Endodermal cell (in vitro differentiated cells): ENCODE results near the gene CIZ1. TPM values are rescaled to one million over a fixed set of nuclear protein-coding genes. Genes with fewer than 3 reads are reported as not detected.

ENCODE experiments used
- DNase-seq: peaks from one replicate; pipeline ENCODE4 v3.0.0-alpha.2; 2017
- H3K27ac ChIP-seq: 2 replicates; pipeline ENCODE4 v1.5.1; 2013; ENCODE audit warnings: mild to moderate bottlenecking, low read depth, low read length, moderate library complexity
- H3K27me3 ChIP-seq: 2 replicates; pipeline ENCODE4 v1.6.1; 2013; ENCODE audit warnings: mild to moderate bottlenecking, low read length, moderate library complexity; ENCODE audit not compliant: insufficient read depth, control insufficient read depth, poor library complexity, severe bottlenecking
- H3K36me3 ChIP-seq: 2 replicates; pipeline ENCODE4 v1.7.0; 2013; ENCODE audit warnings: mild to moderate bottlenecking, low read length, moderate library complexity; ENCODE audit not compliant: control insufficient read depth, insufficient read depth
- H3K4me1 ChIP-seq: one replicate; pipeline ENCODE4 v1.7.0; 2013; ENCODE audit warnings: low read length; ENCODE audit not compliant: control insufficient read depth, insufficient read depth
- H3K4me3 ChIP-seq: 2 replicates; pipeline ENCODE4 v1.5.1; 2013; ENCODE audit warnings: mild to moderate bottlenecking, low read length, moderate library complexity
- H3K9ac ChIP-seq: 2 replicates; pipeline ENCODE4 v1.6.1; 2013; ENCODE audit warnings: mild to moderate bottlenecking, low read length, moderate library complexity; ENCODE audit not compliant: poor library complexity, severe bottlenecking; ENCODE audit errors: extremely low read depth
- H3K9me3 ChIP-seq: 2 replicates; pipeline ENCODE4 v1.6.1; 2013; ENCODE audit warnings: mild to moderate bottlenecking, low read length, moderate library complexity; ENCODE audit not compliant: control insufficient read depth
- H3K27ac Mint-ChIP-seq: 2 replicates; pipeline ENCODE4 v1.8.0; 2020; ENCODE audit warnings: mixed read lengths
- H3K27me3 Mint-ChIP-seq: 2 replicates; pipeline ENCODE4 v1.8.0; 2021; ENCODE audit warnings: mild to moderate bottlenecking, mixed read lengths; ENCODE audit not compliant: insufficient read depth
- H3K36me3 Mint-ChIP-seq: 2 replicates; pipeline ENCODE4 v1.8.0; 2020; ENCODE audit warnings: low read depth, mixed read lengths
- H3K4me1 Mint-ChIP-seq: 2 replicates; pipeline ENCODE4 v1.8.0; 2020; ENCODE audit warnings: mixed read lengths
- H3K4me3 Mint-ChIP-seq: 2 replicates; pipeline ENCODE4 v1.8.0; 2020; ENCODE audit warnings: mild to moderate bottlenecking, moderate library complexity, mixed read lengths
- H3K9me3 Mint-ChIP-seq: 2 replicates; pipeline ENCODE4 v1.8.0; 2020; ENCODE audit warnings: mild to moderate bottlenecking, mixed read lengths
- CTCF ChIP-seq: fragments of 200-600 bp; sonication (generic); conservative IDR thresholded peaks from 2 replicates; pipeline ENCODE4 v1.5.0; 2021; ENCODE audit warnings: antibody characterized with exemption, mild to moderate bottlenecking
- WGBS, 2 experiments: methylation state at CpG; one replicate each; pipeline versions ENCODE4 v1.1.5 to v1.1.7; 2013; ENCODE audit warnings: missing lambda C conversion rate in 2 of 2, mixed read lengths in 1 of 2; ENCODE audit not compliant: insufficient coverage in 1 of 2, insufficient read length in 1 of 2; 5-methylcytosine and 5-hydroxymethylcytosine counted together
- total RNA-seq, 2 donors: library from RNA; stranded (reverse); fragmentation: NEBNext Ultra II Directional in 1 of 2; extraction: Animal tissue kit (Norgen Biotek cat#: 25700) in 1 of 2; gene quantifications; 2 replicates in 1 of 2; 3 replicates in 1 of 2; pipeline ENCODE4 v1.2.1, GENCODE V29; 2021

Gene CIZ1
- total RNA-seq, 2 donors from 2014 or later = 115 to 117 TPM

GRCh38 chr9:128175726-128176125, 15.6 kb downstream of the CIZ1 start:
- WGBS, 2 experiments = 89% methylated on average over 2 of the region's 2 CpGs; no CpG with 5 or more reads in 1 of the 2 experiments
- Mint-ChIP-seq H3K4me1 (no peaks in the 10 kb centered on the region), H3K4me3 (no peak overlapping the region), H3K9me3 (peaks cover 5% of the 10 kb centered on the region), H3K27me3 (no peaks in the 10 kb centered on the region), H3K36me3 (peaks cover 69% of the 10 kb centered on the region), H3K27ac (no peak overlapping the region)
- H3K9me3 ChIP-seq = peaks cover 15% of the 10 kb centered on the region
- no peaks in the 10 kb centered on the region for H3K4me1 ChIP-seq
- H3K27me3 ChIP-seq = no peaks in the 10 kb centered on the region
- H3K36me3 ChIP-seq = peaks cover 71% of the 10 kb centered on the region
- H3K27ac ChIP-seq = no peak overlapping the region
- H3K9ac ChIP-seq = no peak overlapping the region
- H3K4me3 ChIP-seq = no peak overlapping the region
- no peak for TF ChIP-seq CTCF
- DNase-seq = no peak

GRCh38 chr9:128175102-128175563, 16.2 kb downstream of the CIZ1 start:
- no peak for TF ChIP-seq CTCF
- no peak overlapping the region for H3K9ac ChIP-seq
- H3K36me3 Mint-ChIP-seq = peaks cover 69% of the 10 kb centered on the region
- H3K9me3 Mint-ChIP-seq = peaks cover 5% of the 10 kb centered on the region
- H3K27me3 ChIP-seq = no peaks in the 10 kb centered on the region
- 81 to 84% methylated on average over 8 of the region's 8 CpGs for WGBS, 2 experiments
- no peak overlapping the region for H3K4me3 Mint-ChIP-seq
- no peak overlapping the region for H3K4me3 ChIP-seq
- H3K27ac ChIP-seq = no peak overlapping the region
- peaks cover 13% of the 10 kb centered on the region for H3K9me3 ChIP-seq
- H3K4me1 ChIP-seq = no peaks in the 10 kb centered on the region
- peaks cover 69% of the 10 kb centered on the region for H3K36me3 ChIP-seq
- H3K4me1 Mint-ChIP-seq = no peaks in the 10 kb centered on the region
- DNase-seq = no peak
- no peak overlapping the region for H3K27ac Mint-ChIP-seq
- H3K27me3 Mint-ChIP-seq = no peaks in the 10 kb centered on the region

GRCh38 chr9:128174062-128174461, 17.3 kb downstream of the CIZ1 start:
- Mint-ChIP-seq H3K4me3 (no peak overlapping the region), H3K4me1 (no peaks in the 10 kb centered on the region), H3K27me3 (no peaks in the 10 kb centered on the region), H3K27ac (no peak overlapping the region), H3K9me3 (peaks cover 3% of the 10 kb centered on the region), H3K36me3 (peaks cover 69% of the 10 kb centered on the region)
- DNase-seq = no peak
- no peak overlapping the region for H3K27ac ChIP-seq
- 95 to 100% methylated on average over 2 to 4 of the region's 4 CpGs for WGBS, 2 experiments
- H3K9me3 ChIP-seq = peaks cover 4% of the 10 kb centered on the region
- no peak for TF ChIP-seq CTCF
- H3K27me3 ChIP-seq = no peaks in the 10 kb centered on the region
- peaks cover 69% of the 10 kb centered on the region for H3K36me3 ChIP-seq
- H3K4me3 ChIP-seq = no peak overlapping the region
- H3K4me1 ChIP-seq = no peaks in the 10 kb centered on the region
- H3K9ac ChIP-seq = no peak overlapping the region
